HG02763 (cell line): ENCODE data around the gene AIG1.
"Not testable (repeated sequence)": the region's sequence is repeated elsewhere in the genome, so short reads cannot be mapped to it uniquely, and the experiment has no call there.

Experiments
- ATAC-seq: cut with Tn5 transposase; IDR thresholded peaks from one replicate; pipeline ENCODE4 v1.9.1; 2021; ENCODE audit warnings: mild to moderate bottlenecking, moderate library complexity; ENCODE audit not compliant: unreplicated experiment

AIG1 gene

GRCh38 chr6:143060806-143061596, at the start of gene AIG1:
Gene AIG1 (plus strand): TSS chr6:143060889. CDS start chr6:143060926, 37 bp downstream.
- peak; percentile 73 for ATAC-seq

- ATAC-seq = no peak
Observed at GRCh38 chr6:143014764-143015163, 45.9 kb upstream of the AIG1 start.

- no peak for ATAC-seq
Observed at GRCh38 chr6:143015300-143015706, 45.4 kb upstream of the AIG1 start.

- no peak for ATAC-seq
Observed at GRCh38 chr6:143018955-143019354, 41.7 kb upstream of the AIG1 start.

GRCh38 chr6:143020862-143021261, 39.8 kb upstream of the AIG1 start:
- not testable (repeated sequence) for ATAC-seq

GRCh38 chr6:143021543-143021942, 39.1 kb upstream of the AIG1 start:
- ATAC-seq = no peak

- no peak for ATAC-seq
Observed at GRCh38 chr6:143022587-143022986, 38.1 kb upstream of the AIG1 start.

GRCh38 chr6:143023695-143024094, 37.0 kb upstream of the AIG1 start:
- ATAC-seq = no peak

GRCh38 chr6:143024977-143025376, 35.7 kb upstream of the AIG1 start:
- ATAC-seq = no peak

- no peak for ATAC-seq
Observed at GRCh38 chr6:143026696-143027449, 33.8 kb upstream of the AIG1 start.

GRCh38 chr6:143034689-143035334, 25.9 kb upstream of the AIG1 start:
- ATAC-seq = no peak

- no peak for ATAC-seq
Observed at GRCh38 chr6:143037470-143037869, 23.2 kb upstream of the AIG1 start.

- no peak for ATAC-seq
Observed at GRCh38 chr6:143038833-143039232, 21.9 kb upstream of the AIG1 start.

GRCh38 chr6:143039548-143039947, 21.1 kb upstream of the AIG1 start:
- ATAC-seq = no peak

- no peak for ATAC-seq
Observed at GRCh38 chr6:143040018-143040417, 20.7 kb upstream of the AIG1 start.

GRCh38 chr6:143044345-143044744, 16.3 kb upstream of the AIG1 start:
- ATAC-seq = not testable (repeated sequence)

- no peak for ATAC-seq
Observed at GRCh38 chr6:143049611-143050010, 11.1 kb upstream of the AIG1 start.

GRCh38 chr6:143050509-143050908, 10.2 kb upstream of the AIG1 start:
- ATAC-seq = no peak

- no peak for ATAC-seq
Observed at GRCh38 chr6:143052282-143052681, 8.4 kb upstream of the AIG1 start.

GRCh38 chr6:143053856-143054255, 6.8 kb upstream of the AIG1 start:
- ATAC-seq = no peak

- no peak for ATAC-seq
Observed at GRCh38 chr6:143054329-143054728, 6.4 kb upstream of the AIG1 start.

- no peak for ATAC-seq
Observed at GRCh38 chr6:143055213-143055612, 5.5 kb upstream of the AIG1 start.
